ENCODE results near the gene NPEPL1.
"Not testable (repeated sequence)": the region's sequence is repeated elsewhere in the genome, so short reads cannot be mapped to it uniquely, and the experiment has no call there.

Gene NPEPL1

GRCh38 chr20:58692579-58693225 is at the start of gene NPEPL1:
Gene NPEPL1, plus strand, starts transcription at chr20:58692800. Its CDS starts 101 bp downstream, at chr20:58692901.
- Mint-ChIP-seq H3K9me3 (no peaks in the 10 kb centered on the region), H3K27me3 (ENCODE audit: low read depth) (no peaks in the 10 kb centered on the region), H3K4me1 (peaks cover 31% of the 10 kb centered on the region), H3K4me3 (peak within 1 kb of the TSS; percentile 69 to 80 (median 73)), H3K27ac (peak within 1 kb of the TSS in 2 of 3 experiments; percentile 38 to 57), H3K36me3 (ENCODE audit: low read depth) (peaks cover 3% of the 10 kb centered on the region)
- TF ChIP-seq, protein P1, sequence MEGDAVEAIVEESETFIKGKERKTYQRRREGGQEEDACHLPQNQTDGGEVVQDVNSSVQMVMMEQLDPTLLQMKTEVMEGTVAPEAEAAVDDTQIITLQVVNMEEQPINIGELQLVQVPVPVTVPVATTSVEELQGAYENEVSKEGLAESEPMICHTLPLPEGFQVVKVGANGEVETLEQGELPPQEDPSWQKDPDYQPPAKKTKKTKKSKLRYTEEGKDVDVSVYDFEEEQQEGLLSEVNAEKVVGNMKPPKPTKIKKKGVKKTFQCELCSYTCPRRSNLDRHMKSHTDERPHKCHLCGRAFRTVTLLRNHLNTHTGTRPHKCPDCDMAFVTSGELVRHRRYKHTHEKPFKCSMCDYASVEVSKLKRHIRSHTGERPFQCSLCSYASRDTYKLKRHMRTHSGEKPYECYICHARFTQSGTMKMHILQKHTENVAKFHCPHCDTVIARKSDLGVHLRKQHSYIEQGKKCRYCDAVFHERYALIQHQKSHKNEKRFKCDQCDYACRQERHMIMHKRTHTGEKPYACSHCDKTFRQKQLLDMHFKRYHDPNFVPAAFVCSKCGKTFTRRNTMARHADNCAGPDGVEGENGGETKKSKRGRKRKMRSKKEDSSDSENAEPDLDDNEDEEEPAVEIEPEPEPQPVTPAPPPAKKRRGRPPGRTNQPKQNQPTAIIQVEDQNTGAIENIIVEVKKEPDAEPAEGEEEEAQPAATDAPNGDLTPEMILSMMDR (IDR thresholded peaks at IDR 0.05; ENCODE audit: unreplicated experiment in 3 of 3): no peak

DNA sequence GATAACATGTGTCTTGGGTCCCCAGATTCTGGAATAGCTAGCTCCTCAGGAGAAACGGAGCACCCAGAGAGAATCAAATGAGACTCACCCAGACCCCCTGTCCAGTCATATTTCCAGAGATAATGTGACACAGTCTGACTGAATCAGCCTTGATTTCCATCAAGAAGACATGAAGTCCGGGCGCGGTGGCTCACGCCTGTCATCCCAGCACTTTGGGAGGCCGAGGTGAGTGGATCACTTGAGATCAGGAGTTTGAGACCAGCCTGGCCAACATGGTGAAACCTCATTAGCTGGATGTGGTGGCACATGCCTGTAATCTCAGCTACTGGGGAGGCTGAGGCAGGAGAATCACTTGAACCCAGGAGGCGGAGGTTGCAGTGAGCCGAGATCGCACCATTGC is 49.7 kb upstream of the NPEPL1 start:
- H3K36me3 Mint-ChIP-seq (ENCODE audit: low read depth); H3K4me3 Mint-ChIP-seq; H3K9me3 Mint-ChIP-seq: not testable (repeated sequence)
- Mint-ChIP-seq H3K4me1 (peaks cover 52% of the 10 kb centered on the region), H3K27me3 (ENCODE audit: low read depth) (peaks cover 30% of the 10 kb centered on the region), H3K27ac (peak overlapping the region in 1 of 3 experiments; percentile 0)

DNA sequence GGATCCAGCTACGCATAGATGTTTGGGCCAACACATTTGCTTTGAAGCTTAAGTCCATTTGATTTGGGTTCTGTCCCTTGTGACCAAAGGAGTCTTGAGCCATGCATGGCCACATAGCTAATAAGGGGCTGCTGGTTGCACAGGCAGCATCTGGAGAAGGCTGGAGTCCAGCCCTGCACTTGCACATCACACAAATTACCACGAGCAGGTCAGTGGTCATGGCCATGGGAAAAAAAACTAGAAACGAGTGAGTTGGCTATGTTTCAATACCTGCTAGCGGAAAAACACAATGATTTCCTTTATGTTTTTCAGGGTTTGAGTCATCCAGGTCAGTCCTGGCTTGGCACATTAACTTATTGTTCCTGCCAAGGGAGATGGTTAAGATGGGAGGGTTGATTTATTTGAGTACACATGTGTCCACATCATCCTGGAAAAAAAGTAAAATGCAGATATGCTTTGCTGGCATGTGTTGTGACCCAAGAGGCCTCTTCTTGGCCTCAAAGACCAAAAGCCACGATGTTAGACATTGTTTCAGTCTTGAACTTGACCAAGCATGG is 47.1 kb upstream of the NPEPL1 start:
- H3K4me1 Mint-ChIP-seq: peaks cover 49% of the 10 kb centered on the region
- H3K36me3 Mint-ChIP-seq (ENCODE audit: low read depth): no peaks in the 10 kb centered on the region
- TF ChIP-seq, protein P1 (IDR thresholded peaks at IDR 0.05; ENCODE audit: unreplicated experiment in 3 of 3): no peak
- H3K9me3 Mint-ChIP-seq: no peaks in the 10 kb centered on the region
- H3K4me3 Mint-ChIP-seq: peak overlapping the region in 1 of 3 experiments; percentile 57
- H3K27me3 Mint-ChIP-seq (ENCODE audit: low read depth): peaks cover 9% of the 10 kb centered on the region
- peak overlapping the region in 2 of 3 experiments; percentile 42 to 90 for H3K27ac Mint-ChIP-seq

GRCh38 chr20:58646257-58646656 is 46.3 kb upstream of the NPEPL1 start:
- H3K4me1 Mint-ChIP-seq: peaks cover 49% of the 10 kb centered on the region
- H3K27ac Mint-ChIP-seq: peak overlapping the region in 2 of 3 experiments; percentile 51 to 90
- peak overlapping the region in 1 of 3 experiments; percentile 55 for H3K4me3 Mint-ChIP-seq
- TF ChIP-seq, protein P1 (IDR thresholded peaks at IDR 0.05; ENCODE audit: unreplicated experiment in 3 of 3): no peak
- H3K27me3 Mint-ChIP-seq (ENCODE audit: low read depth): peaks cover 4% of the 10 kb centered on the region
- H3K36me3 Mint-ChIP-seq (ENCODE audit: low read depth): no peaks in the 10 kb centered on the region
- no peaks in the 10 kb centered on the region for H3K9me3 Mint-ChIP-seq

DNA sequence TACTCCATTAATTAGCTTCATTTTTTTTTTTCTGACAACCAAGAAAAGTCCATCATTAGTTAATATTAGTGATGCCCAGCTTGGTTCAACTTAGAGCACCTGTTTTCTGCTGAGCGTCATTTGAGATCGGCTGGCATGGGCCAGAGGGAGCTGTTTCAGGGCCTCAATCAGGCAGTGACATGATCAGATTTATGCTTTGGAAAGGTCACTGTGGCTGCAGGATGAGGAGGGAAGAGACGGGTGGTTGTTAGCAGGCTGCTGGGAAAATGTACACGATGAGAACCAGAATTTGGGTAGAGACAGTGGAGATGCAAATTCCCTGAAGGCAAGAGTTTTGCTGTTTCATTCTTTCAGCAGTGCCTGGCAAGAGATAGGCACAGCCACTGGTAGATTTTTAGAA is 45.9 kb upstream of the NPEPL1 start:
- H3K4me1 Mint-ChIP-seq: peaks cover 49% of the 10 kb centered on the region
- no peaks in the 10 kb centered on the region for H3K9me3 Mint-ChIP-seq
- no peaks in the 10 kb centered on the region for H3K27me3 Mint-ChIP-seq (ENCODE audit: low read depth)
- H3K36me3 Mint-ChIP-seq (ENCODE audit: low read depth): no peaks in the 10 kb centered on the region
- H3K27ac Mint-ChIP-seq: peak overlapping the region; percentile 23 to 90 (median 51)
- peak overlapping the region in 2 of 3 experiments; percentile 55 to 56 for H3K4me3 Mint-ChIP-seq
- TF ChIP-seq, protein P1 (IDR thresholded peaks at IDR 0.05; ENCODE audit: unreplicated experiment in 3 of 3): no peak

DNA sequence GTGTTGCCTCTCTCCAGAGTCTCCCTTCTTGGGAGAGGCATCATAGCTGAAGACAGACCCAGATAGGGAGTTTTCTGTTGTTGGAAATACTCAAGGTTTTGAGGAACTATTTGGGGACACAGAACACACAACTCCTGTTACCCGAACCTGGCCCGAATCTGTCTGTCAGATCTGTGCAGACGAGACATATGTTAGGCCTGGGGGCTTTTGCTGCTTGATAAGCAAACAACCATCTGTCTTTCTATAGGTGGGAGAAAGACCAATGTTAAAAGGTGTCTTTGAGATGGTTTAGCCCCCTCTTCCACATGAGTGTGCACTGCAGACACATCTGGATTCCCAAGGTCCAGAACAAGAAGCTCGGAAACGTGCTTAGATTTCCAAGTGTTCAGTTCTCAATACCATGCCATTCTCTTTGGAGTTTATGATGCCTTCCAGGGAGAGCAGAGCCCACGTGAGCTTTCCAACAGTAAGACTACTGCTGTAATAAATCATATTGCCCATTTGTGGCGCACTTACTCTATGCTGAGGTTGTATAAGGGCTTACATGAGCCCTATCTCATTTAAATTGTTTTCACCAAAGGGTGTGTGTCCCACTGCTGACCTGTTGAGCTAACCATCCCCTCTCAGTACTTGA is 45.3 kb upstream of the NPEPL1 start:
- TF ChIP-seq, protein P1 (IDR thresholded peaks at IDR 0.05; ENCODE audit: unreplicated experiment in 3 of 3): no peak
- no peaks in the 10 kb centered on the region for H3K27me3 Mint-ChIP-seq (ENCODE audit: low read depth)
- H3K36me3 Mint-ChIP-seq (ENCODE audit: low read depth): no peaks in the 10 kb centered on the region
- H3K27ac Mint-ChIP-seq: peak overlapping the region in 2 of 3 experiments; percentile 51 to 90
- H3K4me1 Mint-ChIP-seq: peaks cover 46% of the 10 kb centered on the region
- H3K9me3 Mint-ChIP-seq: no peaks in the 10 kb centered on the region
- peak overlapping the region in 1 of 3 experiments; percentile 64 for H3K4me3 Mint-ChIP-seq
